Tibial nerve (tissue), 4 donors: ENCODE data around the gene RYR1. TPM values are rescaled to one million over a fixed set of nuclear protein-coding genes. Genes with fewer than 3 reads are reported as not detected.
"Not testable (repeated sequence)": the region's sequence is repeated elsewhere in the genome, so short reads cannot be mapped to it uniquely, and the experiment has no call there.

Experiments
- DNase-seq, 2 donors: peaks; one replicate each; pipeline ENCODE4 v3.0.0-alpha.2; 2019; ENCODE audit warnings: low spot score in 2 of 2
- H3K27ac ChIP-seq, 4 donors: fragments of 200-600 bp; sonication (generic) in 3 of 4; one replicate each; pipeline ENCODE4 v1.5.1; 2017 to 2019; ENCODE audit warnings: mild to moderate bottlenecking in 1 of 4
- H3K27me3 ChIP-seq, 2 donors: fragments of 200-600 bp; sonication (generic) in 1 of 2; one replicate each; pipeline versions ENCODE4 v1.5.1 to v1.6.0; 2017 to 2019
- H3K36me3 ChIP-seq, 3 donors: fragments of 200-600 bp; sonication (generic); one replicate each; pipeline ENCODE4 v1.5.1; 2018 to 2019
- H3K4me1 ChIP-seq, 4 donors: fragments of 200-600 bp; sonication (generic) in 3 of 4; one replicate each; pipeline ENCODE4 v1.5.1; 2017 to 2019
- H3K4me3 ChIP-seq, 4 donors: fragments of 200-600 bp; sonication (generic) in 3 of 4; one replicate each; pipeline ENCODE4 v1.5.1; 2017 to 2019; ENCODE audit warnings: mild to moderate bottlenecking in 1 of 4, moderate library complexity in 1 of 4
- H3K9me3 ChIP-seq, 4 donors: fragments of 200-600 bp; sonication (generic) in 3 of 4; one replicate each; pipeline ENCODE4 v1.5.1; 2017 to 2019
- CTCF ChIP-seq, 5 experiments: fragments of 200-600 bp in 3 of 5; fragments of 450-650 bp in 2 of 5; sonication (generic) in 3 of 5; IDR thresholded peaks; one replicate each; pipeline ENCODE4 v1.5.1; 2016 to 2019; ENCODE audit warnings: antibody characterized with exemption in 5 of 5, mild to moderate bottlenecking in 3 of 5, moderate library complexity in 2 of 5
- EP300 ChIP-seq, 2 donors: sonication (generic); formaldehyde crosslinking; IDR thresholded peaks; one replicate each; pipeline ENCODE4 v1.6.1; 2017; ENCODE audit warnings: antibody characterized with exemption in 2 of 2, mild to moderate bottlenecking in 1 of 2
- POLR2A ChIP-seq, 2 donors: fragments of 450-650 bp; IDR thresholded peaks; one replicate each; pipeline ENCODE4 v1.6.1; 2017; ENCODE audit warnings: antibody characterized with exemption in 2 of 2, mild to moderate bottlenecking in 2 of 2, moderate library complexity in 2 of 2
- WGBS, 2 donors: methylation state at CpG; one replicate each; pipeline ENCODE4 v1.1.5; 2018; 5-methylcytosine and 5-hydroxymethylcytosine counted together
- total RNA-seq, 4 donors: library from RNA; depleted of rRNA; stranded (reverse); fragments of >200 nt; gene quantifications; one replicate each; pipeline ENCODE4 v1.1.0, GENCODE V29; 2016

Gene RYR1
- total RNA-seq, 4 donors from 2014 or later = 5.7 to 18.1 (median 12.0) TPM

- no peak overlapping the region for H3K27ac ChIP-seq
- TF ChIP-seq EP300 (IDR thresholded peaks at IDR 0.05) (no peak), CTCF (IDR thresholded peaks at IDR 0.05) (no peak), POLR2A (IDR thresholded peaks at IDR 0.05) (no peak)
- H3K9me3 ChIP-seq = no peaks in the 10 kb centered on the region
- peaks cover 0 to 20% (median 6%) of the 10 kb centered on the region in 4 donors for H3K4me1 ChIP-seq
- WGBS, 2 donors = 77 to 87% methylated on average over 7 to 8 of the region's 8 CpGs
- peaks cover 0 to 49% (median 0%) of the 10 kb centered on the region in 3 donors for H3K36me3 ChIP-seq
- peaks cover 0 to 21% of the 10 kb centered on the region in 2 donors for H3K27me3 ChIP-seq
- H3K4me3 ChIP-seq = no peak overlapping the region
- DNase-seq = no peak
Measured at GRCh38 chr19:38405276-38405675, 28.2 kb upstream of the RYR1 start.

- no peak overlapping the region for H3K27ac ChIP-seq
- H3K36me3 ChIP-seq = peaks cover 0 to 54% (median 0%) of the 10 kb centered on the region in 3 donors
- no peaks in the 10 kb centered on the region for H3K9me3 ChIP-seq
- TF ChIP-seq CTCF (IDR thresholded peaks at IDR 0.05) = no peak
- DNase-seq = no peak
- WGBS, 2 donors = 58 to 62% methylated on average over 7 of the region's 7 CpGs
- H3K4me3 ChIP-seq = no peak overlapping the region
- no peaks in the 10 kb centered on the region for H3K27me3 ChIP-seq
- H3K4me1 ChIP-seq = peaks cover 0 to 3% (median 0%) of the 10 kb centered on the region in 4 donors
Measured at GRCh38 chr19:38409631-38410133, 23.8 kb upstream of the RYR1 start.

GRCh38 chr19:38410407-38410806 lies 23.1 kb upstream of the RYR1 start:
- not testable (repeated sequence) for H3K27ac ChIP-seq, H3K4me1 ChIP-seq
- WGBS, 2 donors = 76 to 78% methylated on average over 6 of the region's 6 CpGs

GRCh38 chr19:38411041-38411712 lies 22.3 kb upstream of the RYR1 start:
- H3K27me3 ChIP-seq = no peaks in the 10 kb centered on the region
- peaks cover 0 to 39% (median 0%) of the 10 kb centered on the region in 3 donors for H3K36me3 ChIP-seq
- TF ChIP-seq POLR2A (IDR thresholded peaks at IDR 0.05) (no peak), CTCF (IDR thresholded peaks at IDR 0.05) (no peak), EP300 (IDR thresholded peaks at IDR 0.05) (no peak)
- 85 to 86% methylated on average over 13 of the region's 13 CpGs for WGBS, 2 donors
- H3K27ac ChIP-seq = no peak overlapping the region
- DNase-seq = no peak
- no peak overlapping the region for H3K4me3 ChIP-seq
- H3K9me3 ChIP-seq = no peaks in the 10 kb centered on the region
- H3K4me1 ChIP-seq = no peaks in the 10 kb centered on the region

More at GRCh38 chr19:38410407-38410806, 23.1 kb upstream of the RYR1 start:
- not testable (repeated sequence) for H3K4me3 ChIP-seq, DNase-seq, H3K27me3 ChIP-seq, H3K9me3 ChIP-seq
- H3K36me3 ChIP-seq = peaks cover 0 to 47% (median 0%) of the 10 kb centered on the region in 3 donors

GRCh38 chr19:38411898-38412297 lies 21.6 kb upstream of the RYR1 start:
- H3K4me3 ChIP-seq, H3K27ac ChIP-seq, DNase-seq, H3K9me3 ChIP-seq, H3K4me1 ChIP-seq, H3K27me3 ChIP-seq: not testable (repeated sequence)
- 89 to 91% methylated on average over 5 of the region's 5 CpGs for WGBS, 2 donors
- peaks cover 0 to 32% (median 0%) of the 10 kb centered on the region in 3 donors for H3K36me3 ChIP-seq

- H3K27me3 ChIP-seq = no peaks in the 10 kb centered on the region
- H3K4me1 ChIP-seq = peaks cover 0 to 2% (median 0%) of the 10 kb centered on the region in 4 donors
- H3K4me3 ChIP-seq = no peak overlapping the region
- no peaks in the 10 kb centered on the region for H3K9me3 ChIP-seq
- no peak overlapping the region for H3K27ac ChIP-seq
- TF ChIP-seq POLR2A (IDR thresholded peaks at IDR 0.05) (no peak), CTCF (IDR thresholded peaks at IDR 0.05) (no peak), EP300 (IDR thresholded peaks at IDR 0.05) (no peak)
- 87 to 90% methylated on average over 7 to 8 of the region's 8 CpGs for WGBS, 2 donors
- H3K36me3 ChIP-seq = peaks cover 0 to 26% (median 0%) of the 10 kb centered on the region in 3 donors
- no peak for DNase-seq
Measured at GRCh38 chr19:38412491-38412890, 21.0 kb upstream of the RYR1 start.
